Measurements from ENCODE around the gene PCYT2.

DNA sequence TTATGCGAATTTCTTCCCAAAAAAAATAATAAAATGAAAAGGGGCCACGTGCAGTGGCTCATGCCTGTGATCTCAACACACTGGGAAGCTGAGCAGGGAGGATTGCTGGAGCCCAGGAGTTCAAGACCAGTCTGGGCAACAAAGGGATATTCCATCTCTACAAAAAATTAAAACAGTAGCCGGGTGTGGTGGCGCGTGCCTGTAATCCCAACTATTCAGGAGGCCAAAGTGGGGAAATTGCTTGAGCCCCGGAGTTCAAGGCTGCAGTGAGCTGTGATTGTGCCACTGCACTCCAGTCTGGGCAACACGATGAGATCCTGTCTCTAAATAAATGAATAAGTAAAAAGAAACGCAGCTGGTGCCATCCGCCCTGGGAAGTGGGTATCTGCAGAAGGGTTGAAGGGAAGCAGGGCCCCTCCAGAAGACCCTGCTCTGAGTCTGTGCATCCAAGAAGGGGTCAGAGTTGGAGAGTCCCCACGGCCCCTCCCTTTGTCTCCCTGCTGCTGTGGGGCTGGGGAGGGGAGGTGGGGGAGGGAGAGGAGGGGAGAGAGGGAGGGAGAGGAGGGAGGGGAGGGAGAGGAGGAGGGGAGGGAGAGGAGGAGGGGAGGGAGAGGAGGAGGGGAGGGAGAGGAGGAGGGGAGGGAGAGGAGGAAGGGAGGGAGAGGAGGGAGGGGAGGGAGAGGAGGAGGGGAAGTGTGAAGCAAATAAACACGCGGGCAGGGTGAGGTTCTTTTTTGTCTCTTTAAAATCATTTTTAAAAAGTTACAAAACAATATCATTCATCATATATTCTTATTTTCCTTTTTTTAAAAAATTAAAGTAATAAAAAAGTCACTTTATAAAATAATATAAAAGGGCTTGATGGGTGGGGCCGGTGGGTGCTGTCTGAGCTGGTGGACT, 40.8 kb upstream of the PCYT2 start:
- TF ChIP-seq, protein P1, sequence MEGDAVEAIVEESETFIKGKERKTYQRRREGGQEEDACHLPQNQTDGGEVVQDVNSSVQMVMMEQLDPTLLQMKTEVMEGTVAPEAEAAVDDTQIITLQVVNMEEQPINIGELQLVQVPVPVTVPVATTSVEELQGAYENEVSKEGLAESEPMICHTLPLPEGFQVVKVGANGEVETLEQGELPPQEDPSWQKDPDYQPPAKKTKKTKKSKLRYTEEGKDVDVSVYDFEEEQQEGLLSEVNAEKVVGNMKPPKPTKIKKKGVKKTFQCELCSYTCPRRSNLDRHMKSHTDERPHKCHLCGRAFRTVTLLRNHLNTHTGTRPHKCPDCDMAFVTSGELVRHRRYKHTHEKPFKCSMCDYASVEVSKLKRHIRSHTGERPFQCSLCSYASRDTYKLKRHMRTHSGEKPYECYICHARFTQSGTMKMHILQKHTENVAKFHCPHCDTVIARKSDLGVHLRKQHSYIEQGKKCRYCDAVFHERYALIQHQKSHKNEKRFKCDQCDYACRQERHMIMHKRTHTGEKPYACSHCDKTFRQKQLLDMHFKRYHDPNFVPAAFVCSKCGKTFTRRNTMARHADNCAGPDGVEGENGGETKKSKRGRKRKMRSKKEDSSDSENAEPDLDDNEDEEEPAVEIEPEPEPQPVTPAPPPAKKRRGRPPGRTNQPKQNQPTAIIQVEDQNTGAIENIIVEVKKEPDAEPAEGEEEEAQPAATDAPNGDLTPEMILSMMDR (IDR thresholded peaks at IDR 0.05), result no peak
- no peak for TF ChIP-seq POLR2A (IDR thresholded peaks at IDR 0.05)

All from prostate gland (tissue), 2 donors.